ENCODE data around the gene OSBPL3.

OSBPL3 gene

DNA sequence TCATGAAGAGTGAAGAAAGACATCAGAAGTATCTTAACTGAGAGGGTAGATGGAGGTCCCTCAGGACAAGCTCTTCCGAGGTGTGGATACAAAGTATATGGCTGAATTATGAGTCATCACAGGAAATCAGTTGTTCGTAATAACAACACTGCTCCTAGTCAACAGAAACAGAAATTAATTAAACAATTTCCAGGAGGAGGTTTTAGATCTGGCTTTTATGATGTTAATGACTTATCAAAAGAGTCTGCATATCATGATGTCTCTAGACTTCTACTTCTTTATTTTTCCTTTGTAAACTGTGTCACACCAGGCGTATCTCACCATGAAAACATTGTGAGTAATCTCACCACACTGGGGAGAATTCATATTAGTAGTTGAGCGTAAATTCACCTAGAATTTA, 31.2 kb downstream of the OSBPL3 start:
- H3K79me2 ChIP-seq (ENCODE audit: insufficient read depth, low read length), result peaks cover 100% of the 10 kb centered on the region

DNA sequence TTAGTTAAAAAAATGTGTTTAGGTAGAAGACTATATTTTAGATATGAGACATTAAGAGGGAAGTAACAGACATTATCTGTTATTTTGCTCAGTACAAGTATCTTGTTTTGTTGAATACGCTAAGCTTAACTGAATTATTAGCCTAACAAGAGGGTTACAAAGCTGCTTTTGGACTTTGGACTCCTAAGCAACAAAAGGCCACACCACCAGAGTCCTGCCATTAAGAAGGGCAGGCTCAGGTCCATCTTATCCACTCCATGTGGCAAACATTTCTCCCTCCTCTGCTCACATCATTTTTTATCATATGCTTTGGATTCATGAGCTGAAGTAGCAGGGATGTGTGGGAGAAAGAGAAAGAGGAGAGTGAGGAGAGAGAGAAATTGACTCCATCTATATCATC, 33.5 kb downstream of the OSBPL3 start:
- Histone ChIP-seq H4K20me1 (ENCODE audit: low read depth, low read length) (peaks cover 58% of the 10 kb centered on the region), H3K9ac (ENCODE audit: low read length) (no peak overlapping the region), H3K9me2 (replicated peaks; ENCODE audit: insufficient read depth, low read length) (no peaks in the 10 kb centered on the region), H3K4me2 (ENCODE audit: low read depth, low read length, poor library complexity, severe bottlenecking) (no peak overlapping the region), H3K27me3 (ENCODE audit: low read length) (no peaks in the 10 kb centered on the region), H3K27ac (ENCODE audit: low read depth, low read length) (no peak overlapping the region), H2AFZ (ENCODE audit: low read depth, low read length, severe bottlenecking) (no peak overlapping the region), H3K4me3 (ENCODE audit: insufficient read depth, low read length, poor library complexity, severe bottlenecking) (no peak overlapping the region), H3K9me3 (ENCODE audit: insufficient read depth, low read length) (no peaks in the 10 kb centered on the region), H3K79me2 (ENCODE audit: insufficient read depth, low read length) (peaks cover 100% of the 10 kb centered on the region), H3F3A (ENCODE audit: insufficient read depth) (no peaks in the 10 kb centered on the region), H3K36me3 (ENCODE audit: low read length) (no peaks in the 10 kb centered on the region)
- no peak for TF ChIP-seq EZH2phosphoT487 (conservative IDR thresholded peaks at IDR 0.05; ENCODE audit: low read length)
- TF ChIP-seq, protein P1, sequence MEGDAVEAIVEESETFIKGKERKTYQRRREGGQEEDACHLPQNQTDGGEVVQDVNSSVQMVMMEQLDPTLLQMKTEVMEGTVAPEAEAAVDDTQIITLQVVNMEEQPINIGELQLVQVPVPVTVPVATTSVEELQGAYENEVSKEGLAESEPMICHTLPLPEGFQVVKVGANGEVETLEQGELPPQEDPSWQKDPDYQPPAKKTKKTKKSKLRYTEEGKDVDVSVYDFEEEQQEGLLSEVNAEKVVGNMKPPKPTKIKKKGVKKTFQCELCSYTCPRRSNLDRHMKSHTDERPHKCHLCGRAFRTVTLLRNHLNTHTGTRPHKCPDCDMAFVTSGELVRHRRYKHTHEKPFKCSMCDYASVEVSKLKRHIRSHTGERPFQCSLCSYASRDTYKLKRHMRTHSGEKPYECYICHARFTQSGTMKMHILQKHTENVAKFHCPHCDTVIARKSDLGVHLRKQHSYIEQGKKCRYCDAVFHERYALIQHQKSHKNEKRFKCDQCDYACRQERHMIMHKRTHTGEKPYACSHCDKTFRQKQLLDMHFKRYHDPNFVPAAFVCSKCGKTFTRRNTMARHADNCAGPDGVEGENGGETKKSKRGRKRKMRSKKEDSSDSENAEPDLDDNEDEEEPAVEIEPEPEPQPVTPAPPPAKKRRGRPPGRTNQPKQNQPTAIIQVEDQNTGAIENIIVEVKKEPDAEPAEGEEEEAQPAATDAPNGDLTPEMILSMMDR (IDR thresholded peaks at IDR 0.05; ENCODE audit: insufficient read depth, low read length, poor library complexity, severe bottlenecking), result no peak

More for the DNA sequence above, 31.2 kb downstream of the OSBPL3 start:
- H2AFZ ChIP-seq (ENCODE audit: low read depth, low read length, severe bottlenecking), result no peak overlapping the region
- no peaks in the 10 kb centered on the region for H3K36me3 ChIP-seq (ENCODE audit: low read length)
- no peaks in the 10 kb centered on the region for H3K9me3 ChIP-seq (ENCODE audit: insufficient read depth, low read length)
- no peak overlapping the region for H3K4me3 ChIP-seq (ENCODE audit: insufficient read depth, low read length, poor library complexity, severe bottlenecking)
- H4K20me1 ChIP-seq (ENCODE audit: low read depth, low read length), result peaks cover 54% of the 10 kb centered on the region
- H3K9ac ChIP-seq (ENCODE audit: low read length), result no peak overlapping the region
- H3K27ac ChIP-seq (ENCODE audit: low read depth, low read length), result no peak overlapping the region
- H3F3A ChIP-seq (ENCODE audit: insufficient read depth), result no peaks in the 10 kb centered on the region
- H3K27me3 ChIP-seq (ENCODE audit: low read length), result no peaks in the 10 kb centered on the region
- TF ChIP-seq EZH2phosphoT487 (conservative IDR thresholded peaks at IDR 0.05; ENCODE audit: low read length), result no peak
- TF ChIP-seq, protein P1 (IDR thresholded peaks at IDR 0.05; ENCODE audit: insufficient read depth, low read length, poor library complexity, severe bottlenecking), result no peak
- no peak overlapping the region for H3K4me2 ChIP-seq (ENCODE audit: low read depth, low read length, poor library complexity, severe bottlenecking)
- H3K9me2 ChIP-seq (replicated peaks; ENCODE audit: insufficient read depth, low read length), result no peaks in the 10 kb centered on the region

DNA sequence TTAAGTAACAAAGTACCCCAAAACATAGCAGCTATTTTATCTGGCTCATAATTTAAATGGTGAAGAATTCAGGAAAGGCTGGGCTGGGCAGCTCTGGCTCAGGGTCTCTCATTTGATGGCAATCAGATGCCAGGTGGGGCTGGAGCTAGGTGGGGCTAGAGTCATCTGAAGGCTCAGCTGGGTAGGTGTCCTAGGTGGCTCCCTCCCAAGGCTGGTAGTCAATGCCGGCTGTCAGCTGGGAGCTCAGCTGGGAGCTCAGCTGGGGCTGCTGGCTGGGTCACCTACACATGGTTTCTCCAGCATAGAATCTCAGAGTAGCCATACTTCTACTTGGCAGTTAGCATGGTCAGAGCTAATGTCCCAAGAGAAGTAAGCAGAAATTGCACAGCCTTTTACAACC, 34.1 kb downstream of the OSBPL3 start:
- H4K20me1 ChIP-seq (ENCODE audit: low read depth, low read length), result peaks cover 55% of the 10 kb centered on the region

More for the DNA sequence above, 34.1 kb downstream of the OSBPL3 start:
- Histone ChIP-seq H3K9me2 (replicated peaks; ENCODE audit: insufficient read depth, low read length) (no peaks in the 10 kb centered on the region), H3K9me3 (ENCODE audit: insufficient read depth, low read length) (no peaks in the 10 kb centered on the region), H3K27ac (ENCODE audit: low read depth, low read length) (no peak overlapping the region), H3K27me3 (ENCODE audit: low read length) (no peaks in the 10 kb centered on the region), H2AFZ (ENCODE audit: low read depth, low read length, severe bottlenecking) (no peak overlapping the region), H3F3A (ENCODE audit: insufficient read depth) (no peaks in the 10 kb centered on the region), H3K9ac (ENCODE audit: low read length) (no peak overlapping the region), H3K36me3 (ENCODE audit: low read length) (no peaks in the 10 kb centered on the region), H3K79me2 (ENCODE audit: insufficient read depth, low read length) (peaks cover 100% of the 10 kb centered on the region), H3K4me3 (ENCODE audit: insufficient read depth, low read length, poor library complexity, severe bottlenecking) (no peak overlapping the region), H3K4me2 (ENCODE audit: low read depth, low read length, poor library complexity, severe bottlenecking) (no peak overlapping the region)
- TF ChIP-seq, protein P1 (IDR thresholded peaks at IDR 0.05; ENCODE audit: insufficient read depth, low read length, poor library complexity, severe bottlenecking), result no peak
- no peak for TF ChIP-seq EZH2phosphoT487 (conservative IDR thresholded peaks at IDR 0.05; ENCODE audit: low read length)
